GM06990 (cell line): ENCODE data around the gene FBXW12.

Source experiments
- DNase-seq: peaks from one replicate; pipeline ENCODE4 v3.0.0-alpha.2; 2011; ENCODE audit not compliant: insufficient read length; ENCODE audit errors: extremely low read depth
- H3K27me3 ChIP-seq: replicated peaks from 2 replicates; pipeline ENCODE4 v1.6.0; 2011; ENCODE audit warnings: low read length; ENCODE audit not compliant: control insufficient read depth, insufficient read depth
- H3K36me3 ChIP-seq: 2 replicates; pipeline ENCODE4 v1.5.1; 2011; ENCODE audit warnings: low read length; ENCODE audit not compliant: control insufficient read depth, insufficient read depth
- H3K4me3 ChIP-seq: replicated peaks from 2 replicates; pipeline ENCODE4 v1.5.1; 2011; ENCODE audit warnings: low read depth, mild to moderate bottlenecking, control low read depth, low read length
- TF ChIP-seq, protein P1 (sequence below): IDR thresholded peaks from 2 replicates; pipeline ENCODE4 v1.5.1; 2011; ENCODE audit warnings: low read length, control low read depth, mild to moderate bottlenecking, inconsistent platforms; ENCODE audit not compliant: insufficient read depth, poor library complexity, severe bottlenecking

FBXW12 gene

GRCh38 chr3:48370333-48370713, 1.7 kb upstream of the FBXW12 start:
- DNase-seq: no peak
- no peaks in the 10 kb centered on the region; the same call in 1 of the 2 replicates for H3K27me3 ChIP-seq
- no peaks in the 10 kb centered on the region for H3K36me3 ChIP-seq
- H3K4me3 ChIP-seq: no peak overlapping the region
- TF ChIP-seq, protein P1, sequence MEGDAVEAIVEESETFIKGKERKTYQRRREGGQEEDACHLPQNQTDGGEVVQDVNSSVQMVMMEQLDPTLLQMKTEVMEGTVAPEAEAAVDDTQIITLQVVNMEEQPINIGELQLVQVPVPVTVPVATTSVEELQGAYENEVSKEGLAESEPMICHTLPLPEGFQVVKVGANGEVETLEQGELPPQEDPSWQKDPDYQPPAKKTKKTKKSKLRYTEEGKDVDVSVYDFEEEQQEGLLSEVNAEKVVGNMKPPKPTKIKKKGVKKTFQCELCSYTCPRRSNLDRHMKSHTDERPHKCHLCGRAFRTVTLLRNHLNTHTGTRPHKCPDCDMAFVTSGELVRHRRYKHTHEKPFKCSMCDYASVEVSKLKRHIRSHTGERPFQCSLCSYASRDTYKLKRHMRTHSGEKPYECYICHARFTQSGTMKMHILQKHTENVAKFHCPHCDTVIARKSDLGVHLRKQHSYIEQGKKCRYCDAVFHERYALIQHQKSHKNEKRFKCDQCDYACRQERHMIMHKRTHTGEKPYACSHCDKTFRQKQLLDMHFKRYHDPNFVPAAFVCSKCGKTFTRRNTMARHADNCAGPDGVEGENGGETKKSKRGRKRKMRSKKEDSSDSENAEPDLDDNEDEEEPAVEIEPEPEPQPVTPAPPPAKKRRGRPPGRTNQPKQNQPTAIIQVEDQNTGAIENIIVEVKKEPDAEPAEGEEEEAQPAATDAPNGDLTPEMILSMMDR: no peak

GRCh38 chr3:48372377-48372770, 355 bp downstream of the FBXW12 start:
- H3K36me3 ChIP-seq: no peaks in the 10 kb centered on the region
- H3K27me3 ChIP-seq: no peaks in the 10 kb centered on the region; the same call in 1 of the 2 replicates
- no peak for DNase-seq
- no peak overlapping the region for H3K4me3 ChIP-seq
- TF ChIP-seq, protein P1: no peak

DNA sequence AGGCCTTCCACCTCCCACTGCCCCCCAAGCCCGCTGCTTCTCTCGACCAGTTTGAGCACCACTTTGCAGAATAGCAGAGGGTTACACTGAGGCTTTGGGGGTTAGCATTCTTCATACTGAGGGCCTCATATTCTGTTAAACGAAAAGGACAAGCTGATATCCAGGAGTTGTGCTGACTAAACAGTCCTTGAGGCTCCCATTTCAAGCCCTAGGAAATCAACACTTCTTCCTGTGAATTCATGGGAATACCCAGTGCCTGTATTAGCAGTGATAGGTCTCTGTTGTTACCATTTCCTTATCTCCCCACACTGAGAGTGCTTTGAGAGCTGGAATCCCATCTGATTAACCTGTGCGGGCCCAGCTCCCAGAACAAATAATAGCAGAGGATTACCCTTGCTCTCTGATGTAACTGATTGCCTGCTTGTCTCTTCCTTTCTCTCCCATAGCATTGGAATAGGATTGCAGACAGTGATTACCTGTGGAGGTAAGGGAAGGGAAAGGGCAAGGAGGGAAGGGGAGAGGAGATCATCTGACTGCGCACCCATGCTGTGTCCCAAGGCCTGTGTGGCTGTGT, 930 bp downstream of the FBXW12 start:
- Histone ChIP-seq H3K27me3 (no peaks in the 10 kb centered on the region; the same call in 1 of the 2 replicates), H3K4me3 (no peak overlapping the region), H3K36me3 (no peaks in the 10 kb centered on the region)
- TF ChIP-seq, protein P1: no peak
- DNase-seq: no peak

DNA sequence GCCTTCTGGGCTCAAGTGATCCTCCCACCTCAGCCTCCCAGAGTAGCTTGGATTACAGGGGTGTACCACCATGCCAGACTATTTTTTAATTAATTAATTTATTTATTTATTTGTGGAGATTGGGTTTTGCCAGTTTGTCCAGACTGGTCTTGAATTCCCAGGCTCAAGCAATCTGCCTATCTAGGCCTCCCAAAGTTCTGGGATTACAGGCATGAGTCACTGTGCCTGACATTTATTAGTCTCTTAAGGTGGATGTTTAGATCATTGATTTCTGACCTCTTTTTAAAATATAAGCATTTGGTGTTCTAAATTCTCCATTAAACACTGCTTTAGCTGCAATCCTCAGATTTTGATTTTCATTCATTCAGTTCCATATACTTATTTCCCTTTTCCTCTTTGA, 15.6 kb downstream of the FBXW12 start:
- H3K36me3 ChIP-seq: no peaks in the 10 kb centered on the region
- no peak overlapping the region for H3K4me3 ChIP-seq
- TF ChIP-seq, protein P1: no peak
- no peaks in the 10 kb centered on the region for H3K27me3 ChIP-seq
- DNase-seq: no peak

GRCh38 chr3:48388966-48389365, 16.9 kb downstream of the FBXW12 start:
- Histone ChIP-seq H3K36me3 (no peaks in the 10 kb centered on the region), H3K27me3 (no peaks in the 10 kb centered on the region), H3K4me3 (no peak overlapping the region)
- TF ChIP-seq, protein P1: no peak
- DNase-seq: no peak

- Histone ChIP-seq H3K36me3 (no peaks in the 10 kb centered on the region), H3K4me3 (no peak overlapping the region), H3K27me3 (no peaks in the 10 kb centered on the region)
- no peak for DNase-seq
- TF ChIP-seq, protein P1: no peak
Observed at GRCh38 chr3:48394391-48394790, 22.4 kb downstream of the FBXW12 start.
